HG03045 (cell line): ENCODE data around the gene HEATR9.
"Not testable (repeated sequence)": the region's sequence is repeated elsewhere in the genome, so short reads cannot be mapped to it uniquely, and the experiment has no call there.

ENCODE experiments used
- ATAC-seq: cut with Tn5 transposase; IDR thresholded peaks from one replicate; pipeline ENCODE4 v1.9.1; 2021; ENCODE audit warnings: mild to moderate bottlenecking, moderate library complexity; ENCODE audit not compliant: unreplicated experiment

The HEATR9 gene

GRCh38 chr17:35868737-35869136 is at the start of gene HEATR9:
TSS of gene HEATR9 (minus strand) at chr17:35868891. CDS start at chr17:35868742, 149 bp downstream.
- no peak for ATAC-seq

- ATAC-seq = no peak
Observed at GRCh38 chr17:35917519-35918213, 49.0 kb upstream of the HEATR9 start.

GRCh38 chr17:35915153-35915964 is 46.7 kb upstream of the HEATR9 start:
- no peak for ATAC-seq

- ATAC-seq = no peak
Observed at GRCh38 chr17:35914354-35914753, 45.7 kb upstream of the HEATR9 start.

- no peak for ATAC-seq
Observed at GRCh38 chr17:35913609-35914008, 44.9 kb upstream of the HEATR9 start.

GRCh38 chr17:35912942-35913341 is 44.3 kb upstream of the HEATR9 start:
- no peak for ATAC-seq

GRCh38 chr17:35912339-35912912 is 43.7 kb upstream of the HEATR9 start:
- no peak for ATAC-seq

GRCh38 chr17:35909408-35909807 is 40.7 kb upstream of the HEATR9 start:
- ATAC-seq = no peak

- no peak for ATAC-seq
Observed at GRCh38 chr17:35907691-35908090, 39.0 kb upstream of the HEATR9 start.

GRCh38 chr17:35906926-35907637 is 38.4 kb upstream of the HEATR9 start:
- ATAC-seq = no peak

- no peak for ATAC-seq
Observed at GRCh38 chr17:35906191-35906925, 37.7 kb upstream of the HEATR9 start.

GRCh38 chr17:35903451-35903850 is 34.8 kb upstream of the HEATR9 start:
- no peak for ATAC-seq

GRCh38 chr17:35901631-35902175 is 33.0 kb upstream of the HEATR9 start:
- no peak for ATAC-seq

GRCh38 chr17:35900708-35901480 is 32.2 kb upstream of the HEATR9 start:
- ATAC-seq = no peak

- no peak for ATAC-seq
Observed at GRCh38 chr17:35900280-35900679, 31.6 kb upstream of the HEATR9 start.

GRCh38 chr17:35898283-35899070 is 29.8 kb upstream of the HEATR9 start:
- ATAC-seq = no peak

- ATAC-seq = not testable (repeated sequence)
Observed at GRCh38 chr17:35897772-35898171, 29.1 kb upstream of the HEATR9 start.

- ATAC-seq = no peak
Observed at GRCh38 chr17:35895636-35896587, 27.2 kb upstream of the HEATR9 start.
